Duodenal mucosa (tissue), 2 donors: Measurements from ENCODE around the gene PEPD.

Experiments used
- H3K27ac ChIP-seq: one replicate; pipeline ENCODE4 v1.7.0; 2013; ENCODE audit warnings: low read depth, low read length
- H3K27me3 ChIP-seq, 2 donors: one replicate each; pipeline ENCODE4 v1.7.0; 2013; ENCODE audit warnings: low read length in 2 of 2, control low read depth in 1 of 2; ENCODE audit not compliant: insufficient read depth in 2 of 2, control insufficient read depth in 1 of 2
- H3K36me3 ChIP-seq, 2 donors: one replicate each; pipeline ENCODE4 v1.7.0; 2013; ENCODE audit warnings: low read length in 2 of 2, control low read depth in 1 of 2; ENCODE audit not compliant: insufficient read depth in 2 of 2, control insufficient read depth in 1 of 2
- H3K4me1 ChIP-seq, 2 donors: one replicate each; pipeline ENCODE4 v1.7.0; 2013; ENCODE audit warnings: low read length in 2 of 2, control low read depth in 1 of 2; ENCODE audit not compliant: insufficient read depth in 2 of 2, control insufficient read depth in 1 of 2
- H3K4me3 ChIP-seq, 2 donors: one replicate each; pipeline ENCODE4 v1.7.0; 2013; ENCODE audit warnings: low read length in 2 of 2, low read depth in 1 of 2
- H3K9ac ChIP-seq, 2 donors: one replicate each; pipeline ENCODE4 v1.7.0; 2013; ENCODE audit warnings: low read length in 2 of 2, low read depth in 1 of 2
- H3K9me3 ChIP-seq, 2 donors: one replicate each; pipeline ENCODE4 v1.7.0; 2013; ENCODE audit warnings: low read length in 2 of 2, control low read depth in 1 of 2; ENCODE audit not compliant: control insufficient read depth in 1 of 2

PEPD gene

DNA sequence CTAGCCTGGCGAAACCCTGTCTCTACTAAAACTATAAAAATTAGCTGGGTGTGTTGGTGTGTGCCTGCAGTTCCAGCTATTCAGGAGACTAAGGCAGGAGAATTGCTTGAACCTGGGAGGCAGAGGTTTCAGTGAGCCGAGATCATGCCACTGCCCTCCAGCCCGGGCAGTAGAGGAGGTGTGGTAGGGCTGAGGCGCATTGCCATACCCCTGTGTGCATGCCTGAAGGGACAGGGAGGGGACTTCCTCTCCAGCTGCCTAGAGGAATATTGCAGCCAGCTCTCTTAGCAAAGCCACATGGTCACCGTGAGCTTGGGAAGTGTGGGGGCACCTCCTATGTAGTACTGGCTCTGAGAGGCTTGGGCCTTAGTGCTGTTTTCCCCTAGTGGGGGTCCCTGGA, 29.2 kb upstream of the PEPD start:
- H3K4me1 ChIP-seq = no peaks in the 10 kb centered on the region
- H3K27me3 ChIP-seq = peaks cover 0 to 3% of the 10 kb centered on the region in 2 donors
- H3K36me3 ChIP-seq = no peaks in the 10 kb centered on the region
- no peak overlapping the region for H3K4me3 ChIP-seq
- H3K9ac ChIP-seq = no peak overlapping the region
- no peaks in the 10 kb centered on the region for H3K9me3 ChIP-seq
- no peak overlapping the region for H3K27ac ChIP-seq

DNA sequence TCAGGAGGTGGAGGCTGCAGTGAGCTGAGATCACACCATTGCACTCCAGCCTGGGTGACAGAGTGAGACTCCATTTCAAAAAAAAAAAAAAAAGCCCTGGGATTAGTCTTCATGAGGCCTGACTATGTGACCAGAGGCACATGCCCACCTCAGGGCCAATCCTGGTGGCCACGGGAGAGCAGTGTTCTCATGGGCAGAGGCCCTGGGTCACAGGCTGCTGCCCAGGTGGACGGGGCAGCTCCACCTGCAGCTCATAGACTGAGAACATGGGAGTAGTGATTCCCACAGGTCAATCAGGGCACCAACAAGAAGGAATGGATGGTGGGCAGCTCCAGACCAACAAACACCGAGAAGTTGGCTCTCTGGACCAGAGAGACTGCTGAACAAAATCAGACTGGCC, 26.1 kb upstream of the PEPD start:
- no peaks in the 10 kb centered on the region for H3K36me3 ChIP-seq
- no peaks in the 10 kb centered on the region for H3K27me3 ChIP-seq
- H3K4me3 ChIP-seq = no peak overlapping the region
- no peaks in the 10 kb centered on the region for H3K9me3 ChIP-seq
- H3K4me1 ChIP-seq = no peaks in the 10 kb centered on the region
- H3K9ac ChIP-seq = no peak overlapping the region
- H3K27ac ChIP-seq = no peak overlapping the region

DNA sequence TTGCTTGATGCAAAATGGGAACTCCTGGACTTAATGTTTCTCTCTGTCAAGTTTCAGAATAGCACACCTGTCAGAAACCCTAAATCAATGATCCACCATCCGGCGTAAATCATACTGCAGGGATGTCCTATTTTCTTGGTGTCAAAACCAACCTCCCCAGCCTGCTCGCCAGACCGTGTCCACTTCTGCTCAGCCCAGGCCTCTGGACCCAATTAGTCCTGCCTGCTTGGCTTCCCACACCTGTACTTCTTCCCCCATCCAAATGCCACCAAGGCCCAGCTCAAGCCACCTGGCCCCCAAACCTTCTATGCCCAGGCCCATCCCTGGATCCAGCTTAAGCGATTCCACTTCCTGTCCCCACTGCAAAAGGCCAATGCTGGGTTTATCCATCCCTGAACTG, 25.1 kb upstream of the PEPD start:
- H3K27ac ChIP-seq = no peak overlapping the region
- H3K36me3 ChIP-seq = no peaks in the 10 kb centered on the region
- no peak overlapping the region for H3K4me3 ChIP-seq
- no peak overlapping the region for H3K9ac ChIP-seq
- H3K27me3 ChIP-seq = no peaks in the 10 kb centered on the region
- no peaks in the 10 kb centered on the region for H3K4me1 ChIP-seq
- H3K9me3 ChIP-seq = no peaks in the 10 kb centered on the region

DNA sequence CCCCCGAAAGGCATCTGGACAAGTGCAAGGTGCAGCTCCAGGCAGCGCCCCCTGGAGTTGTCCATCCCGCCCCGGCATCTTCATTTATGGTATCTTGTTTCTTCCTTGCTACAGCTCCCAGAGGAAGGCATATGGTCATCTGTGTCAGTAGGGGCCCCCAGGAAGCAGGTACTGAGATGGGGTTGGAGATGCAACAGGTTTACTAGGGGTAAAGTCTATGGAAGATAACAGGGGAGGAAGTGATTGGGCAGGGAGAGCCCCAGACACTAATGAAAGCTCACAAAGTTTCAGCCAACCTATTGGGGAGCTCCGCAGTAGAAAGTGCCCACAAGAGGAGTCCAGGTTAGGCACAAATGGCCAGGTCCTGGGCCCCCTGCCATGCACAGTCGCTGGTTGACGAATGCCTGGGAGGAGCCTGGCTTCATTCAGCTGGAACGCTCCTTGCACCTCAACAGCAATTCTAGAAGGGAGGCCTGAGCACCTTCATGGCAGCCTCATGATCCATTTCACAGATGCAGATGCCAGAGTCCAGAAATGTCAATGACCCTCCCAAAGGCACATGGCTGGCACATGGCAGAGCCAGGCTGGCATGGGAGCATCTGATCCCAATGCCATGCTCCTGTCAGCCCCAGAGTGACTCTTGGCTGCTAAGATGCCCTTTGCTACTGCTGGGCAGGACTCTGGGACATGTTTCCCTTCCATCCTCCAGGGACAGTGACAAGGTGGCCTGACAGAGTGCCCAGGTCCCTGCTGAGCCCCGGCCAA, 23.8 kb upstream of the PEPD start:
- H3K27me3 ChIP-seq = peaks cover 0 to 4% of the 10 kb centered on the region in 2 donors
- no peak overlapping the region for H3K4me3 ChIP-seq
- H3K9ac ChIP-seq = no peak overlapping the region
- no peaks in the 10 kb centered on the region for H3K9me3 ChIP-seq
- H3K36me3 ChIP-seq = no peaks in the 10 kb centered on the region
- no peak overlapping the region for H3K27ac ChIP-seq
- no peaks in the 10 kb centered on the region for H3K4me1 ChIP-seq

DNA sequence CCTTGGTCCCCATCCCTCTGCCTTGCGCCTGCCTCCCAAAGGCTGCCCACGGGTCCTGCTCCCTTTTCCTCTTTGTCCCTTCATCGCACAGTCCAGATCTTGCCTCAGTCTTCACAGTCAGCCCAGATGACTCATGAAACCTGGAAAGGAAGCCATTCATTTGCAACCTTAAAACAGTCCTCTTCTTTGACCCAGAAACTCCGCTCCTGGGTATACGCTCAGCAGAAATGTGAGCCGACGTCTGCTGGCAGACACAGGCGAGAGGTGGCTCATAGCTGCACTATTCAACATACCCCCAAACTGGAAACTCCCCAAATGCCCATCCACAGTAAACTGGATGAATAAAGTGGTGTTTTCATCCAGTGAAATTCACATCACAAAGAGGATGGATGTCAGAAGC, 13.6 kb upstream of the PEPD start:
- Histone ChIP-seq H3K9me3 (no peaks in the 10 kb centered on the region), H3K36me3 (no peaks in the 10 kb centered on the region), H3K27me3 (peaks cover 0 to 3% of the 10 kb centered on the region in 2 donors), H3K27ac (no peak overlapping the region), H3K9ac (no peak overlapping the region), H3K4me1 (no peaks in the 10 kb centered on the region), H3K4me3 (no peak overlapping the region)

DNA sequence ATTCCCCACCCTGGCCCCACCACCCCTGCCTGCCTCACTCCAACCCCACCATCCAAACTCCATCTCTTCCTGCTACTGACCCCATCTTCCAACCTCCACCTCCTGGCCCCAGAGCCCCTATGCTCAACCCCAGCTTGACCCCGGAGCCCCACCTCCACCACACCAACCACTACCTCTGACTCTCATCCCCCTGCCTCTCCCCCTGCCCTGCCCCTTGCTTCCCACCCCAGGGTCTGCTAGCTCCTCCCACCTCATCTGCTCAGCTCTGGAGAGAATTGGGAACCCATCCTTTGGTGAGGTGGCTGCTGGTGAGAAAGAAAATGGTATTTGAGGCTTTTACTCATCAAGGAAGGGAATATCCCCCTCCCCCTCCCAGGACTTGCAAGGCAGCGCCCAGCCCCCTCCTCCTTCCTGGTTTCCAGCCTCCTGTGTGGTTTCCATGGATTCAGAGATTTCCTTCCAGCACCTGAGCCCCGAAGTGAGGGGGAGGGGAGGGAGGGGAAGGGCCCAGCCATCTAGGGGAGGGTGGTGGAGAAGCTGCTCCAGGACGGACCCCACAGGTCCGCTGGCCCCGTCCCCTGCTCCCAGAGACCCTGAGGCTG, 11.4 kb upstream of the PEPD start:
- Histone ChIP-seq H3K4me3 (no peak overlapping the region), H3K9me3 (no peaks in the 10 kb centered on the region), H3K9ac (no peak overlapping the region), H3K27ac (no peak overlapping the region), H3K36me3 (no peaks in the 10 kb centered on the region), H3K27me3 (peaks cover 0 to 3% of the 10 kb centered on the region in 2 donors), H3K4me1 (no peaks in the 10 kb centered on the region)

DNA sequence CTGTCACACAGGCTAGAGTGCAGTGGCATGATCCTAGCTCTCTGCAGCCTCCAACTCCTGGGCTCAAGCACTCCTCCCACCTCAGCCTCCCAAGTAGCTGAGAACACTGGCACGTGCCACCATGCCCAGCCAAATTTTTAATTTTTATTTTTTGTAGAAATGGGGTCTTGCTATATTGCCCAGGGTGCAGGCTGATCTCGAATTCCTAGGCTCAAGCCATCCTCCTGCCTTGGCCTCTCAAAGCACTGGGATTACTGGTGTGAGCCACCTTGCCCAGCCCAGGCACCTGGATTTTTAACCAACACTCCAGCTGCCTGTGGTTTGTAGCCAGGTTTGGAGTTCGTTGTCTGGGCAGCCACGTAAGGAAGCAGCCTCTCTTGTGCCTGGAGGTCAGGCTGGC, 9.3 kb upstream of the PEPD start:
- Histone ChIP-seq H3K27ac (no peak overlapping the region), H3K9ac (no peak overlapping the region), H3K36me3 (no peaks in the 10 kb centered on the region), H3K4me1 (no peaks in the 10 kb centered on the region), H3K27me3 (peaks cover 0 to 3% of the 10 kb centered on the region in 2 donors), H3K4me3 (no peak overlapping the region), H3K9me3 (no peaks in the 10 kb centered on the region)

DNA sequence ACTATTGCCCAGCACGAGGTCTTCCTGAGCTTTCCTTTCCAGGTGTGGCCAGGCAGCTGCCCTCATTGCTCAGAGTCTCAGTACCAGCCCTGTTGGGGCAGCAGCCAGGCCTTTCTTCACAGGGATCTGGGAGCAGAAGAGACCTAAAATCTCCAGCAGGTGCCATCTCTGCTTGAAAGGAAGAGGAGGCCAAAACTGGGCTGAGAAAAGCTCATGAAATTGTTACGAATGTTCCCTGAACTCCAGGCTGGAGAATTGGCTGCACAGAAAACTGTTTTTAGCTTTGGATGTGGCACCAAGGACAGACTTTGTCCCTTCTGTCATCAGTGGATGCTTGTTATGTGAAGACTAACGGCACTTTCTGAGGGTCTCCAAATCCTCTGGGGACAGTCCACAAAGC, 8.7 kb upstream of the PEPD start:
- Histone ChIP-seq H3K9me3 (no peaks in the 10 kb centered on the region), H3K4me3 (no peak overlapping the region), H3K4me1 (no peaks in the 10 kb centered on the region), H3K9ac (no peak overlapping the region), H3K27me3 (peaks cover 0 to 3% of the 10 kb centered on the region in 2 donors), H3K36me3 (no peaks in the 10 kb centered on the region), H3K27ac (no peak overlapping the region)

DNA sequence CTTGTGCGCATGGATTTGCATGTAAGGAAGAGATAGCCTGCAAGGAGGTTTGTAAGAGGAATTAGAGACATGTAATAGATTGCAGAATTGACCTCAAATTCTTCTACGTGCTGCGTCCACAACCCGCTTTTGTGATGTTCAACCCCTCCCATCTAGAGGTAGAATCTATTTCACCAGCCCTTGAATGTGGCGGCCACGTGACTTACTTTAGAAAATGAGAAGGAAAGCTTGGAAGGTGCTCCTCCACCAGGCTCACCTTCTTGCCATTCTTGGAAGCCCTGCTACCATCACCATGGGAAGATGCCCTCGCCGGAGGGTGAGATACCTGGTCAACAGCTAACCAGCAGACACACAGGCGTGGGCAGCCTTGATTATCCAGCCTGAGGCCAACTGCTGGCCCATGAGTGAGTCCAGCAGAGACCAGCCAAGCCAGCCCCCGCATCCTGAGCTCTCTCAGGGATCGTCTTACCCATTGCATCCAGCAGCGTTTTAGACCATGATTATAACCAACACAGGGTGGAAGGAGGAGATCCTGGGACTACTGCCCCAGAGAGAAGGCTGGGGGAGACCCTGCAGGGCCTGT, 7.6 kb upstream of the PEPD start:
- Histone ChIP-seq H3K4me3 (no peak overlapping the region), H3K27ac (no peak overlapping the region), H3K9ac (no peak overlapping the region), H3K36me3 (no peaks in the 10 kb centered on the region), H3K27me3 (no peaks in the 10 kb centered on the region), H3K9me3 (no peaks in the 10 kb centered on the region), H3K4me1 (no peaks in the 10 kb centered on the region)

DNA sequence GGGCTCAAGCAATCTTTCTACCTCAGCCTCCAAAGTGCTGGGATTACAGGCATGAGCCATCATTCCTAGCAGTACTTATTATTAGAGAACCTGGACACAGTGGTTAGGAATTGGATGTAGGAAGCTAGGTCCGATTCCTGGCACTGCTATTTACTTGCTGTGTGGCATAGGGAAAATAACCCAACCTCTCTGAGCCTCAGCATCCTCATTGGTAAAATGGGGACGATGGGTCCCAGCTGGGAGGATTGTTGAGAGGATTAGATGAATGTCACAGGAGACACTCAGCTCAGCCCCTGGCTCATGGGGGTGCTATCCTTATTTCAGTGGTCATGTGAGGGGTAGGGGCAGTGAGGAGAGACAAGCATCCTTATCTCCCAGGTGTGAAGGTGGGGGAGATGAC, 6.8 kb upstream of the PEPD start:
- no peaks in the 10 kb centered on the region for H3K4me1 ChIP-seq
- H3K36me3 ChIP-seq = no peaks in the 10 kb centered on the region
- no peak overlapping the region for H3K27ac ChIP-seq
- H3K9ac ChIP-seq = no peak overlapping the region
- H3K27me3 ChIP-seq = no peaks in the 10 kb centered on the region
- no peaks in the 10 kb centered on the region for H3K9me3 ChIP-seq
- no peak overlapping the region for H3K4me3 ChIP-seq
